Right lobe of liver (tissue), 4 donors: ENCODE data around the gene CDH13.

ENCODE experiments used
- CTCF ChIP-seq, 4 donors: fragments of 200-600 bp in 3 of 4; fragments of 450-650 bp in 1 of 4; IDR thresholded peaks; one replicate each; pipeline versions ENCODE4 v1.5.1 to v1.8.0; 2016 to 2022; ENCODE audit warnings: antibody characterized with exemption in 4 of 4, mild to moderate bottlenecking in 2 of 4
- POLR2A ChIP-seq: fragments of 450-650 bp; IDR thresholded peaks from one replicate; pipeline ENCODE4 v1.6.1; 2017; ENCODE audit warnings: antibody characterized with exemption, mild to moderate bottlenecking
- donor health status: DM: no; HTN: no; CAD: no.
- donor health status: DM: no; HTN: no; CAD: no.
- donor health status: DM: no; HTN: yes; CAD: no.

- TF ChIP-seq CTCF (IDR thresholded peaks at IDR 0.05) (no peak), POLR2A (no peak)
Observed at GRCh38 chr16:82735186-82735585, 108.4 kb downstream of the CDH13 start.
